Measurements from ENCODE around the gene MRPS5.

Gene MRPS5

GRCh38 chr2:95059656-95060370 lies 61.8 kb downstream of the MRPS5 start:
- no peak for DNase-seq (ENCODE audit: low read depth, low spot score)
- Histone ChIP-seq H3K36me3 (ENCODE audit: insufficient read depth, low read length) (no peaks in the 10 kb centered on the region), H3K9me3 (ENCODE audit: low read depth, low read length) (no peaks in the 10 kb centered on the region), H3K4me3 (no peak overlapping the region), H3K9ac (ENCODE audit: insufficient read length) (no peak overlapping the region), H3K27ac (no peak overlapping the region)
- no peak for TF ChIP-seq EZH2 (IDR thresholded peaks at IDR 0.05)
- no peak for TF ChIP-seq FOXP2 (optimal IDR thresholded peaks at IDR 0.05; ENCODE audit: control extremely low read depth, extremely low read length, insufficient read depth)
- TF ChIP-seq POLR2AphosphoS5 (IDR thresholded peaks at IDR 0.05; ENCODE audit: borderline replicate concordance, low read depth, low read length), result no peak

GRCh38 chr2:95058989-95059641 lies 62.5 kb downstream of the MRPS5 start:
- no peaks in the 10 kb centered on the region for H3K9me3 ChIP-seq (ENCODE audit: low read depth, low read length)
- no peak overlapping the region for H3K4me3 ChIP-seq
- H3K27ac ChIP-seq, result no peak overlapping the region
- no peak for TF ChIP-seq FOXP2 (optimal IDR thresholded peaks at IDR 0.05; ENCODE audit: control extremely low read depth, extremely low read length, insufficient read depth)
- no peak overlapping the region for H3K9ac ChIP-seq (ENCODE audit: insufficient read length)
- no peaks in the 10 kb centered on the region for H3K36me3 ChIP-seq (ENCODE audit: insufficient read depth, low read length)
- DNase-seq (ENCODE audit: low read depth, low spot score), result no peak

GRCh38 chr2:95058466-95058988 lies 63.1 kb downstream of the MRPS5 start:
- TF ChIP-seq EZH2 (IDR thresholded peaks at IDR 0.05), result no peak
- no peak for TF ChIP-seq FOXP2 (optimal IDR thresholded peaks at IDR 0.05; ENCODE audit: control extremely low read depth, extremely low read length, insufficient read depth)
- DNase-seq (ENCODE audit: low read depth, low spot score), result no peak
- H3K9ac ChIP-seq (ENCODE audit: insufficient read length), result no peak overlapping the region
- no peak overlapping the region for H3K4me3 ChIP-seq
- H3K27ac ChIP-seq, result no peak overlapping the region
- H3K9me3 ChIP-seq (ENCODE audit: low read depth, low read length), result no peaks in the 10 kb centered on the region
- no peaks in the 10 kb centered on the region for H3K36me3 ChIP-seq (ENCODE audit: insufficient read depth, low read length)

GRCh38 chr2:95057535-95058370 lies 63.9 kb downstream of the MRPS5 start:
- no peaks in the 10 kb centered on the region for H3K9me3 ChIP-seq (ENCODE audit: low read depth, low read length)
- no peak for TF ChIP-seq POLR2AphosphoS5 (IDR thresholded peaks at IDR 0.05; ENCODE audit: borderline replicate concordance, low read depth, low read length)
- TF ChIP-seq EZH2 (IDR thresholded peaks at IDR 0.05), result no peak
- no peak for TF ChIP-seq FOXP2 (optimal IDR thresholded peaks at IDR 0.05; ENCODE audit: control extremely low read depth, extremely low read length, insufficient read depth)
- no peak overlapping the region for H3K4me3 ChIP-seq
- DNase-seq (ENCODE audit: low read depth, low spot score), result no peak
- H3K9ac ChIP-seq (ENCODE audit: insufficient read length), result no peak overlapping the region
- no peak overlapping the region for H3K27ac ChIP-seq
- no peaks in the 10 kb centered on the region for H3K36me3 ChIP-seq (ENCODE audit: insufficient read depth, low read length)

GRCh38 chr2:95056461-95057459 lies 64.8 kb downstream of the MRPS5 start:
- no peak for DNase-seq (ENCODE audit: low read depth, low spot score)
- Histone ChIP-seq H3K36me3 (ENCODE audit: insufficient read depth, low read length) (no peaks in the 10 kb centered on the region), H3K9me3 (ENCODE audit: low read depth, low read length) (no peaks in the 10 kb centered on the region), H3K4me3 (no peak overlapping the region), H3K27ac (no peak overlapping the region), H3K9ac (ENCODE audit: insufficient read length) (no peak overlapping the region)
- TF ChIP-seq POLR2AphosphoS5 (IDR thresholded peaks at IDR 0.05; ENCODE audit: borderline replicate concordance, low read depth, low read length) (no peak), EZH2 (IDR thresholded peaks at IDR 0.05) (no peak), FOXP2 (optimal IDR thresholded peaks at IDR 0.05; ENCODE audit: control extremely low read depth, extremely low read length, insufficient read depth) (no peak)

- no peak overlapping the region for H3K9ac ChIP-seq (ENCODE audit: insufficient read length)
- no peak for TF ChIP-seq POLR2AphosphoS5 (IDR thresholded peaks at IDR 0.05; ENCODE audit: borderline replicate concordance, low read depth, low read length)
- no peak for TF ChIP-seq FOXP2 (optimal IDR thresholded peaks at IDR 0.05; ENCODE audit: control extremely low read depth, extremely low read length, insufficient read depth)
- TF ChIP-seq EZH2 (IDR thresholded peaks at IDR 0.05), result no peak
- no peaks in the 10 kb centered on the region for H3K9me3 ChIP-seq (ENCODE audit: low read depth, low read length)
- no peak for DNase-seq (ENCODE audit: low read depth, low spot score)
- no peak overlapping the region for H3K27ac ChIP-seq
- no peaks in the 10 kb centered on the region for H3K36me3 ChIP-seq (ENCODE audit: insufficient read depth, low read length)
- H3K4me3 ChIP-seq, result no peak overlapping the region
Observed at GRCh38 chr2:95056044-95056443, 65.6 kb downstream of the MRPS5 start.

- TF ChIP-seq FOXP2 (optimal IDR thresholded peaks at IDR 0.05; ENCODE audit: control extremely low read depth, extremely low read length, insufficient read depth) (no peak), POLR2AphosphoS5 (IDR thresholded peaks at IDR 0.05; ENCODE audit: borderline replicate concordance, low read depth, low read length) (no peak), EZH2 (IDR thresholded peaks at IDR 0.05) (no peak)
- Histone ChIP-seq H3K27ac (no peak overlapping the region), H3K9me3 (ENCODE audit: low read depth, low read length) (no peaks in the 10 kb centered on the region), H3K9ac (ENCODE audit: insufficient read length) (no peak overlapping the region), H3K36me3 (ENCODE audit: insufficient read depth, low read length) (no peaks in the 10 kb centered on the region), H3K4me3 (no peak overlapping the region)
- no peak for DNase-seq (ENCODE audit: low read depth, low spot score)
Observed at GRCh38 chr2:95055262-95055661, 66.3 kb downstream of the MRPS5 start.
